NT2/D1 (cell line): ENCODE results near the gene CARMIL1.

Experiments
- YY1 ChIP-seq: IDR thresholded peaks from 2 replicates; pipeline ENCODE4 v1.6.1; 2011; ENCODE audit not compliant: insufficient read length, insufficient read depth
- ZNF274 ChIP-seq: IDR thresholded peaks from 2 replicates; pipeline ENCODE4 v1.6.1; 2011; ENCODE audit warnings: mild to moderate bottlenecking, low read depth, low read length

DNA sequence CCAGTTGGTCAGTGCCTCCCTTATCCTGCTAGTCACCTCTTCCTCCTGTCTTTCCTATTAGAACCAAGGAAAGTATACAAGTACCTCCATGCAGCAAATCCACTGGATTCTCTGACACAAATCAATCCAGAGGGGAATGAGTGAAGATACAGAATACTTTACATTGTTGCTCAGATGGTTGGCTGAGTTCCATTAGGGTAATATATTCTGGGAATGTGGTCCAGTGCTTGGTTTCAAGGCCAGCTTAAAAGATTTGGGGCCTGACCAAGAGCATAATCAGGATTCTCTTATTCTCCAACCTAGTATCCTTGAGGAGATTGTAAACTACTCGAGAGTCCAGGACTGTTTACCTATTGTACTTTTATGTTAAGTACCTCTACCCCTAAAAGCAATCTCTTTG lies 23.0 kb downstream of the CARMIL1 start:
- TF ChIP-seq YY1 (no peak), ZNF274 (no peak)
